Measurements from ENCODE around the gene YIPF4.
"Not testable (repeated sequence)": the region's sequence is repeated elsewhere in the genome, so short reads cannot be mapped to it uniquely, and the experiment has no call there.

YIPF4 gene

DNA sequence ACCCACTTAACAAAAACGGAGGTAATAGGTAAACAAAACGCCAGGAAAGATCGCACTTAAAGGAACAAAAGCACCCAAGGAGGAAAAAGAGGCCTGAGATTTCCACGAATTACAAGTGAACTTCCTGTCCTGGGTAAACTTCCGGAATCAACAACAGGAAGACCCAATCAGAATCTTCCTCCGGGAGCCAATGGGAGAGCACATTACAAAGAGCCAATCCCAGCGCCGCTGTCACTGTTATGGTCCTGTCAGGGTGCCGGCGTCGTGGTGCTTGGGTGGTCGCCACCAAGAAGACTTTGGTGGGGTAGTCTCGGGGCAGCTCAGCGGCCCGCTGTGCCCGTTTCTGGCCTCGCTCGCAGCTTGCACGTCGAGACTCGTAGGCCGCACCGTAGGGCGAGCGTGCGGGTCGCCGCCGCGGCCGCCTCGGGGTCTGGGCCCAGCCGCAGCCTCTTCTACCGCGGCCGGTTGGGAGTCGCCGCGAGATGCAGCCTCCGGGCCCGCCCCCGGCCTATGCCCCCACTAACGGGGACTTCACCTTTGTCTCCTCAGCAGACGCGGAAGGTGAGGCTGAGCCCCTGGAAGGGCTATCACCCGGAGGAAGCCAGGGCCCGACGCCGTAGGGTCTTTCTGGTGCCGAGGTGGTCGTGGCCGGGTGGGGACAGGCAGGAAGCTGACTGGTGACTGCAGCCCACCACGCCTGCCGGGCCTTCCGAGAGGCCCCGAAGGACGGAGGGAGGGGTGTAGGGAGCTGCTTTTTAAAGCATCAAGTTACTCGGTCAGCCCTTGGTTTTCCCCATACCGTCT, at the start of gene YIPF4:
Gene YIPF4 (plus strand): TSS at position 231 of the 804 bp plus-strand sequence. CDS start 252 bp downstream, at position 483.
- DNase-seq (ENCODE audit: low read depth in 3 of 3): peak; percentile 71 to 75 (median 73)

DNA sequence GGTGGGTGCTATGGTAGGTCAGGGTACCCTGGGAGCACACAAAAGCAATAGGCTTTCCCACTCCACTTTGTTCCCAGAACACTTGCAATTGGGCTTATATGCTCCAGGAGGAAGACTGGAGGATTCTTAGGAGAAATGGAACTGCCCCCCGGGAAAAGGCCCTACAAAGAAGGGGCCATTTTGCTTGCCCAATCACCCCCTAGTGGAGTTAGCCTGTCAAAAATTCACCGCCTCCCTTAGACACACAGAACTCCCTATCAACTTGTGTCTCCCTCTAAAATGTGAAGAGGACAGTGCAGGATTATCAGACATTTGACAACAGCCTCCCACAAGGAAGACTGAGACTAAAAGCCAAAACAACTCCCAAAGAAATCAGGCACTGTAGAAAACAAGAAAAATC, 49.5 kb upstream of the YIPF4 start:
- no peak for DNase-seq (ENCODE audit: low read depth in 3 of 3)

DNA sequence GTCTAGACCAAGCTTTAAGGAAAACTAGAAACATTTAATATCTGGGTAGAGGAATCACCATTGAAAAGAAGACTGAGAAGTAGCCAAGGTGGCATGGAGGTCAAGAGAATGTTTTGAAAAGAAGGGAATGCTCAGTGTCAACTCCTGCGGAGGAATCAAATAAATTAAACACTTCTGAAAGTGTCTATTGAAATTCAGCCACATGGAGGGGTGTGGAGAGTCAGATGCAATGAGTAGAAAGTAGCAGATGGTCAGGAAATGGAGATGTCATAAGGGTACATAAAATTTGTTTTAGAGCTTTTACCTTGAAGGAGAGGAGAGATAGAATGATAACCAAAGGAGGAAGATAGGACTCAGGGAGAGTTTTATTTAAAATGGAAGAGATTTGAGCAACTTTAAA, 48.1 kb upstream of the YIPF4 start:
- no peak for DNase-seq (ENCODE audit: low read depth in 3 of 3)

DNA sequence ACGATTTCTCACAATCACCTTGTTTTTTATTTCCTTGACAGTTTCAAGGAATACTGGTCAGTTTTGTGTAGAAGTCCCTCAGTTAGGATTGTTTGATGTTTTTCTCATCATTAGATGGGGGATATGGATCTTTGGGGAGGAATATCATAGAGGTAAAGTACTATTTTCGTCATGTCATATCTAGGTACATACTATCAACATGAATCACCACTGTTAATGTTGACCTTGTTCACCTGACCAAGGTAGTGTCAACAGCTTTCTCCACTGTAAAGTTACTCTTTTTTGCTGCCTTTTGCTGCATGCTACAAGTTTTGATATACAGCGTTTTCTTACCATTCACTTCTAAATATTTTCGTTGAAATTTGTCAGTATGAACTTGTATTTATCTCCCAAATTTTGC, 45.7 kb upstream of the YIPF4 start:
- no peak for DNase-seq (ENCODE audit: low read depth in 3 of 3)

DNA sequence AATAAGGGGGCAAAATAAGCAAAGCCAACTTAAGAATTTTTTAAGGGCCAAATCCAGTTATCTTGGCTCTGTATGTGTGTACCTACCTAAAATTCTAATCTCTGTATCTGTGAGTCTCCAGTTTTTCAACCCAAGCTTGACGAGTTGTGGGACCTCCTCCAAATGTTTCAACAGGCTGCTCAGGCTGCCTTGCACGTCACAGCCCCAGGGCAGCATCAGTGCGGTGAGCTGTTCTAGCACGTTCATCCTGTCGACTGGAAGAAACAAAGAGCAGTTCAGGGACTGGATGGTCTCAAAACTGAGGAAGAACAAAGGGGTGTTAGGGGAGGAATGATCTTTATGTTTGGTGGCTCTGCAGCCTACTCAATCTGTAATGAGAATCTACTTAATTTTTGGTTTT, 42.4 kb upstream of the YIPF4 start:
- no peak for DNase-seq (ENCODE audit: low read depth in 3 of 3)

DNA sequence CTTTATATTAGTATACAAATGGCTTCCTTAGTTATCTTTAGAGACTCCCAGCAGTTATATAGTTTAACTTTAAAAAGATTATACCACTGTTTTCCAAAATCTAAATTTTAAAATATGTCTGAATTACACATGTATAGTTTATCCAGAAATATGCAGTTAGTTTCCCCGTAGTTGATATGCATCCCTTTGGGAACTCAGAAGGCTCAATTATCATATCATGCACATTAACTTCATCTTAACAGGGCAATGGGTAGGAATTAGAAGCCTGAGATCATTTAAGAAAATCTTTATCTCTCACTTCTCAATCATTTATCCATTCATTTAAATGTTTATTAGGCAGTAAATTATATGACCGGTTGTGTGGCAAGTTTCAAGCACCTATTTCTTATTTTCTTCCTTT, 40.2 kb upstream of the YIPF4 start:
- no peak for DNase-seq (ENCODE audit: low read depth in 3 of 3)

DNA sequence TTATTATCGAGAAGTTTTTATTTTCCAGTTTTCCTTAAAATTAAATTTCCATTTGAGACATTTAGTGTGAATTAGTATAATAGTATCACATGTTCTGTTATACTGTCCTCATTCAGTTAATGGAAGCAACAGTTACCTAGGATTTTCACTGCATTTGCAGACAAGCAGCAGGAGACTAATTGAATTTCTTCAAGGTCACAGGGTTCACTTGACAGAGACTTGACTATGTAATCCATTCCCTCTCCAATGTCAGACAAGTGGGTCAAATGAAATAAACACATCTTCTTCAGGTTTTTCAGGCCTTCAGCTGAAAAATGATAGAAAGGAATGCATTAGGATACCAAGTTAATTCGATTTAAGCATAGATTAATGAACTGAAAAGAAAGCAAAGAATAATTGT, 39.7 kb upstream of the YIPF4 start:
- no peak for DNase-seq (ENCODE audit: low read depth in 3 of 3)

DNA sequence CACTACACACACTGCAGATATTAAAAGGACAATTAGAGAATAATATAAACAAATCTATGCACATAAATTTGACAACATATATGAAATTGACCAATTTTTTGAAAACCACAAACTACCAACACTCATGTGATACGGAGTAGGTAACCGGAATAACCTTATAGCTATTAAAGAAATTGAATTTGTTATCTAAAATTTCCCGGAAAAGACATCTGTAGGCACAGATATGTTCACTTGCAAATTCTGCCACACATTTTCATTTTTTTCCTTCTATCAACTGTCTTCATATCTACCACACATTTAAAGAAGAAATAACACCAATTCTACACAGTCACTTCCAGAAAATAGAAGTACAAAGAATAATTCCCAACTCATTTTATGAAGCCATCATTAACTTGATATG, 35.4 kb upstream of the YIPF4 start:
- DNase-seq (ENCODE audit: low read depth in 3 of 3): no peak

DNA sequence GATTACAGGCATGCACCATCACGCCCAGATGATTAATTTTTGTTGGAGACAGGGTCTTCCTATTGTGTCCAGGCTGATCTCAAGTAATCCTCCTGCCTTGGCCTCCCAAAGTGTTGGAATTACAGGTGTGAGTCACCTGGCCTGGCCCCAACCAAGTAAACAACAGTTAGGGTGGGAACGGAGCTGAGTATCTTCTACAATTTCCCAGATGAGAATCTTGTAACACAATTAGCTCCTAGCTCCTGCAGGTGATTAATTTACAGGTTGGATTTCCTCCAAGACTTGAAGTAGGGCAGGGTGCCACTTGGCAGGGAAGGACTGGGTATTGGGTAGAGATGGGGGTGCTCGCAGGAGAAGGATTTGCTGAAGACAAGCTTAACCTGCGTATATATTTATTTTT, 30.8 kb upstream of the YIPF4 start:
- DNase-seq (ENCODE audit: low read depth in 3 of 3): no peak

DNA sequence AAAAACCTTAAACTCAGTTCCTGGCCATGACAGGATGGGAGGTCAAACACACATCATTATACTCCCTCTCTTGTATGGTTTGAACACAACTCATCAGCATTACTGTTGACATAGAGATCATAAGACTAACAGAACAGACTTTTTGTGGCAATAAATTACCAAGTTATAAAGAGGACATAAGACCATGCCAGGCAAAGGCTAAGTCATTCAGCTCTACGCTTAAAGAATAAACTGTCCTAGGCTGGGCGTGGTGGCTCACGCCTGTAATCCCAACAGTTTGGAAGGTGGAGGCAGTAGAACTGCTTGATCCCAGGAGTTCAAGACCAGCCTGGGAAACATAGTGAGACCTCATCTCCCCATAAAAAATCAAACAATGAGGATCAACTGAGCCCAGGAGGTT, 29.4 kb upstream of the YIPF4 start:
- no peak for DNase-seq (ENCODE audit: low read depth in 3 of 3)

DNA sequence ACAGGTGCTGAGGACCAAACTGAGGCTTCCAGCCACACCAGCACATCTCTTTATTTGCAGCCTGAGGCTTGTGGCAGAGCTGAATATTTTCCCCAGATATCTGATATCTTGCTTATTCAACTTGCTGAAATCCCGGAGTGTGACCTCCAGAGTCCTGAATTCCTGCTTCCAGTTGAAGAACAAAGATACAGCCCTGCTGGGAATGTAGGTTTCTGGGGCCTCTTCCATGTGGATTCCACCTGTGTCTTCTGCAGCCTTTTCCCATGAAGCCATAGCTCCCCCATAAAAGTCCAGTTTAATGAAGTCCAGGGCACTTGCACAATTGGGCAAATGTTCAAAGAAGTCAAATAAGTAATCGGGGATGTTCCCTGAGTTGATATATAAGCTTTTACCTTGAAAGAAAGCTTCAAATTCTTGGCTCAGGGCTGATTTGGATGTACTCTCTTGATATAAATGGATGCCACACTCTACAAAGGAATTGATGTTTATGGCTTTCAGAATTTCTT, 27.9 kb upstream of the YIPF4 start:
- no peak for DNase-seq (ENCODE audit: low read depth in 3 of 3)

DNA sequence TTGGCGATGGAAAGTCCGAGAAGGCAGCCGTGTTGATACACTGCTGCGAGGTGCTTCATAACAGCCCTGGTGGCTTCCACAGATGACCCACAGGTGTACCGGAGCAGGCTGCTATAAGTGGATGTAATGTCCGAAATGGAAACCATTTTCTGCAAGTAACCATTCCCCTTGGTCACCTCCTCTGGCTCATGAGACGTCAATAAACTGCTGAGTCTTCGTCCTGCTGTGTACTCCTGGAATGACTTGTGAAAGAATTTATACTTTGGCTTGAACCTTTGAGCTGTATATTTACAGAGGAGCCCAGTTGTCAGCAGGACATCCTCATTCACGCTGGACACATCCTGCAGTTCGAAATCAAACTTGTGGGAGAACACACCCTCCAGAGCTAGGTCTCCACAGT, 27.4 kb upstream of the YIPF4 start:
- DNase-seq (ENCODE audit: low read depth in 3 of 3): no peak

DNA sequence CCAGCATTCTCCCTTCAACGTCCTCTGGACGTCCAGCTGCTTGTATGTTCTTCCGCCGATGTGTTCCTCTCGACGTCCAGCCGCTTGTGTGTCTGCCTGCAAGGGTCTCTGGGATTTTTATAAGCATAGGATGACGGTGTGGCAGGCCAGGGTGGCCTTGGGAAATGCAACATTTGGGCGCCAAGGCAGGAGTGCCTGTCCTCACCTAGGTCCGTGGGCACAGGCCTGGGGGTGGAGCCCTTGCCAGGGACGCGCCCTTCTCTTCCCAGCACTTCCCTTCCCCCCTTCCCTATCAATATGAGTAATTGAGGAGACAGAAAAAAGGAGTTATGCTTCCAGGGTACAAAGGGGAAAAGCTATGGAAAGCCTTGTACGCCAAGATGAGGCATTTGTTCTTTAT, 19.5 kb upstream of the YIPF4 start:
- no peak for DNase-seq (ENCODE audit: low read depth in 3 of 3)

DNA sequence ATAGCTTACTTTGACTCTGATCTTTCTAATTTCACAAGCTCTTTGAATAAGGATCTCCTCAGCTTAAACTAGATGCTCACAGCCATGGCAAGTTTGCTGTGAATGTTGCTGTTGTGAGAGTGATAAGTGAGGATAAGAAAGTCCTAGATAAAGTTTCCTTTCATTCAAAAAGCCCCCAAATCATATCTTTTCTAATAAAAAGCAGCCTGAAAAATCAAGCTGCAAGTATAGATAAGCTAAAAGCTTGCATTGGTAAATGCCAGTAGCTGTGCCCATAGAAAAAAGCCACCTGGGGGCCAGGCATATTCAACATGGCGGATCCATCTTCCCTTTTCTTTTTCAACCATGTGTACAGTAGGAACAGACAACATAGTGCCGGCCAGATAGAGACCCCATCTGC, 17.3 kb upstream of the YIPF4 start:
- DNase-seq (ENCODE audit: low read depth in 3 of 3): no peak

DNA sequence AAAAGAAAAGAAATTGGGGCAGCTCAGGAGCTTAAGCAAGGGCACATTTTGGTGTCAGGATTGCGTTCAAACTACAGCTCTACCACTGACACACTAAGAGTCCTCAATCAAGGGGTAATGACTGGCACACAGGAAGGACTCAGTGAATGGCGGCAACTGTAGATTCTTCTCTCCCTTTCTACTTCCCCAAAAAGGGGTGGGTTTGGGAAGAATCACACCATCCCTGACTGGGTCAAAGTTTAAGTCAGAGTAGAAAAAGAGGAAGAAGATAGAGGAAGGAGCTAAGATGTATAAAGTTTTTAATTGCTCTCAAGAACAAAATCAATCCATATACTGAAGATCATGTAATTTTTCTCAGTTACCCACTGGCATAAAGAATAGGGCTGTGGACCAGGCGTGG, 15.6 kb upstream of the YIPF4 start:
- DNase-seq (ENCODE audit: low read depth in 3 of 3): no peak

DNA sequence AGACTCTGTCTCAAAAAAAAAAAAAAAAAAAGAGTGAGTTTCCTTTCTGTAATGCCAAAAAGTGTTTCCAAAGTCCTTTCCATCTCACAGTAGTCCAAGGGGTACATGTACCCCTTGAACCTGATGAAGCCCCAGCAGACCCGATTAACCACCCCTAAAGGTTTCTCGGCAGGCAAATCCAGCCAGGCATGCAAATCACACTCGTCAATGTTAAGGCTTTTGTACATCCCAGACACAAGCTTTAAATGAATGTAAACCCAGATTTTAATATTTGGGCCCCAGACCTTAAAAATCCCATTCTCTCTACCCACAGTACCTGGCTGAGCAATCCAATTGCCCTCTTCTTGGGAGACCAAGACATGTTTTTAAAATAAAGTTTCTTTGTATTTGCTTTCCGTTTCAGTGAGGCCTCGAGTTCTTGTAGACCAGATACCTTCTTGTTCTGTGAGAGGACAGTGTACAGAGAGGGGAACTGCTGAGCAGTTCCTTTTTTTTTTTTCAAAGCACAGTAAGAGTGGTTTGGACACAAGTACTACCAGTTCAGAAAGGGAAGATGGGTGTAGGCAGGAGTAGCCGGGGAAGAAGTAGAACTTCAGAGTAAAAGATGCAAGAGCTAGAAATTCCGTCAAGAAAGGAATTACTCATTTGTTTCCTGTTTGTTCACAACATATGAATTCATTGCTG, 13.1 kb upstream of the YIPF4 start, which contains the start of gene NLRC4:
Gene NLRC4 (minus strand): TSS at position 465 of the 684 bp plus-strand sequence. CDS start 8,111 bp downstream, outside the sequence.
- no peak for DNase-seq (ENCODE audit: low read depth in 3 of 3)

DNA sequence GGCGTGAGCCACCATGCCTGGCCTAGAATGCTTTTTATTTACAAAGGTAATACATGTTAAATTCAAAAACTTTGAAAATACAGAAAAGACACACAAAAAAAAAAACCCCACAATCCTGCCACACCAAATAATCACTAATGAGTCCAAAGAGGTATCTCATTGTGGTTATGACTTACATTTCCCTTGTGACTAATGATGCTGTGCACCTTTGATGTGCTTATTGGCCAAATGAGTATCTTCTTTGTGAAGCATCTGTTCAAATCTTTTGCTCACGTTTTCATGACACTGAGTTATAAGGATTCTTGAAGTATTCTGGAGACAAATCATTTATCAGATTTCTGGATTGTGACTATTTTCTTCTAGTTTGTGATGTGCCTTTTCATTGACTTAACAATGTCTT, 6.6 kb upstream of the YIPF4 start:
- DNase-seq (ENCODE audit: low read depth in 3 of 3): no peak

DNA sequence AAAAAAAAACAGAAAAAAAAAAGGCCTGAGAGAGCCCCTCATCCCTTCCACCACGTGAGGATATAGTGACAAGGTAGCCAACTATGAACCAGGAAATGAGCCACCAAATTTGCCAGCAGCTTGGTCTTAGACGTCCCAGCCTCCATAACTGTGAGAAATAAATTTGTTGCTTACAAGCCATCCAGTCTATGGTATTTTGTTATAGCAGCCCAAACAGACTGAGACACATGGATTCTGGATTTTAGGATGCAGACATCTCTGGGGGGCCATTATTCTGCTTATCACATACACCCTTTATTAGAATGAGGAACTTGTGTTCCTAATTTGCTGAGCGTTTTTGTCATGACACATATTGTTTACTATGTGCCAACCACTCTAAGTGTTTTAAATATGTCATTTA, 5.4 kb upstream of the YIPF4 start:
- DNase-seq (ENCODE audit: low read depth in 3 of 3): no peak

DNA sequence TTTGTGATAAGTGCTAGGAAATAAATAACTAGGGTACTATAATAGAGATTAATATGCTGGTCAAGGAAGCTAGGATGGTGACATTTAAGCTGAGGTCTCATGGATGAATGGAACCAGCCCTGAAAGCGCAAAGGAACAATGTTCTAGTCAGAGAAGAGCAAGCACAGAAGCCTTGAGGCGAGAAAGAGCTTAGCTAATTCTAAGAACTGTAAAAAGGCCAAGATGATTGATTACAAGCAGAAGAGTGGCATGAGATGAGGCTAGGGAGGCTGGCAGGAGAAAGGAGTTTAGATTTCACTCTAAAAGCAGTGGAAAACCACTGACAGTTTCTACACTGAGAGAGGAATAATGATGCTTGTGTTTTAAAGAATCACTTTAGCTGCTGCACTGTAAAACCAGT, 3.4 kb upstream of the YIPF4 start:
- DNase-seq (ENCODE audit: low read depth in 3 of 3): no peak

DNA sequence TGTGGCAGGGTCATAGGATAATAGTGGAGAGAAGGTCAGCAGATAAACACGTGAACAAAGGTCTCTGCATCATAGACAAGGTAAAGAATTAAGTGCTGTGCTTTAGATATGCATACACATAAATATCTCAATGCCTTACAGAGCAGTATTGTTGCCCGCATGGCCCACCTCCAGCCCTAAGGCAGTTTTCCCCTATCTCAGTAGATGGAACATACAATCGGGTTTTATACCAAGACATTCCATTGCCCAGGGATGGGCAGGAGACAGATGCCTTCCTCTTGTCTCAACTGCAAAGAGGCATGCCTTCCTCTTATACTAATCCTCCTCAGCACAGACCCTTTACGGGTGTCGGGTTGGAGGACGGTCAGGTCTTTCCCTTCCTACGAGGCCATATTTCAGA, 1.9 kb upstream of the YIPF4 start:
- DNase-seq (ENCODE audit: low read depth in 3 of 3): not testable (repeated sequence)

DNA sequence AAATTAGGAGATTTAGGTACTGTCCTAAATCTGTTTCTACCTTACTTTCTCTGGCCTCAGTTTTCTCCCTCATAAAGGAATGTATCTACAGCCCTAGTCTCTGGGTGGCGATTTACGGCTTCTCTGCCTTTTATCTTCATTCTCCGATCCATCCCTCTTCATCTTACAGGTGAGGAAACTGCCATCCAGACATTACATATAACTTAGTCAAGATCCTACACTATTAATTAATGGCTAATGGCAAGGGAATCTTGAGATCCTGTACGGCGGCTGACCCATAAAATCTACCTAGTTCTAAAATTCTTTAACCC, 386 bp upstream of the YIPF4 start:
- no peak for DNase-seq (ENCODE audit: low read depth in 3 of 3)

DNA sequence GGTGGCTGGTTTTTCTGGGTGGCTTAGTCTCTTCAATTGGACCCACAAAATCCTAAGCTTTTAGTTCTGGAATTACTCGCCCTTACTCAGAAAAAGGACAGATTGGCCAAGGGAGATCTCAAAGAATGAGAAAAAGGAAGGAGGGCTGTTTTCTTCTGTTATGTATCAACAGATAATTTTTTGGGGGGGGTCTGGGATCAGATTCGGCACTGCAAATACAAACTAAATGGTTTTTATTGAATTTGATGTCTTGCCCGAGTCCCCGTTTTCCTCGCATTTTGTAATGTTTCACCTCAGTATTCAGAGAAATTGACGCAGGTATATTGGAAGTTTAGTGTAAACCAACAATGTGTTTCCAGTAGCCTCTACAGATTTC, 762 bp downstream of the YIPF4 start:
- no peak for DNase-seq (ENCODE audit: low read depth in 3 of 3)

DNA sequence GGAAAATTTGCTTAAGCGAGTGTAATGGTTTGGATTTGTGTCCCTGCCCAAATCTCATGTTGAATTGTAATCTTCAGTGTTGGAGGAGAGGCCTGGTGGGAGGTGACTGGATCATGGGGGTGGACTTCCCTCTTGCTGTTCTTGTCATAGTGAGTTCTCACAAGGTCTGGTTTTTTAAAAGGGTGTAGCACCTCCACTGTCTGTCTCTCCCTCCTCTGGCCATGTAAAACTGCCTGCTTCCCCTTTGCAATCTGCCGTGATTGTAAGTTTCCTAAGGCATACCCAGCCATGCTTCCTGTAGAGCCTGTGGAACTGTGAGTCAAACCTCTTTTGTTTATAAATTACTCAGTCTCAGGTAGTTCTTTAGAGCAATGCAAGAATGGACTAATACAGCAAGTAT, 6.6 kb downstream of the YIPF4 start:
- no peak for DNase-seq (ENCODE audit: low read depth in 3 of 3)

Data from stimulated activated CD4-positive, alpha-beta T cell treated with anti-CD3 and anti-CD28 coated beads, TNF-alpha, amount 100 ng/mL, for 48 hours (primary cell).